ENCODE data around the gene NSMCE4A. TPM values are rescaled to one million over a fixed set of nuclear protein-coding genes. Genes with fewer than 3 reads are reported as not detected.

The NSMCE4A gene
- total and polyA plus RNA-seq, 7 donors: 10.7 to 41.9 (median 15.3) TPM

GRCh38 chr10:121981346-121981745, 6.3 kb upstream of the NSMCE4A start:
- no peak for DNase-seq
- no peak overlapping the region for H3K27ac ChIP-seq
- TF ChIP-seq CTCF (IDR thresholded peaks at IDR 0.05): no peak
- H3K4me3 ChIP-seq: no peak overlapping the region
- intact Hi-C loops (cut with DNase I): no loop called here
- no peaks in the 10 kb centered on the region for H3K27me3 ChIP-seq (ENCODE audit: insufficient read depth in 3 of 3, low read length in 2 of 3)
- WGBS, 3 donors: 89 to 93% (median 92%) methylated on average over 2 of the region's 2 CpGs
- H3K4me1 ChIP-seq: no peaks in the 10 kb centered on the region
- ATAC-seq: no peak
- H3K36me3 ChIP-seq (ENCODE audit: insufficient read depth in 1 of 2, low read depth in 1 of 2): no peaks in the 10 kb centered on the region
- H3K9me3 ChIP-seq: peaks cover 7% of the 10 kb centered on the region

- TF ChIP-seq CTCF (IDR thresholded peaks at IDR 0.05): no peak
- WGBS, 3 donors: 92 to 96% (median 93%) methylated on average over 23 to 26 of the region's 26 CpGs
- Histone ChIP-seq H3K36me3 (ENCODE audit: insufficient read depth in 1 of 2, low read depth in 1 of 2) (no peaks in the 10 kb centered on the region), H3K27me3 (ENCODE audit: insufficient read depth in 3 of 3, low read length in 2 of 3) (no peaks in the 10 kb centered on the region), H3K27ac (no peak overlapping the region), H3K4me3 (no peak overlapping the region), H3K9me3 (no peaks in the 10 kb centered on the region), H3K4me1 (peaks cover 7% of the 10 kb centered on the region)
- no peak for ATAC-seq
- intact Hi-C loops (cut with DNase I): loop anchor here in 1 of 2 donors (5.0 to 10.0 kb wide), 2 partner anchors 64 to 136 kb away; no protein-coding TSS in a partner anchor
- no peak for DNase-seq
Observed at GRCh38 chr10:121978511-121978910, 3.5 kb upstream of the NSMCE4A start.

- no peak for TF ChIP-seq CTCF (IDR thresholded peaks at IDR 0.05)
- Histone ChIP-seq H3K4me1 (peaks cover 14% of the 10 kb centered on the region), H3K9me3 (no peaks in the 10 kb centered on the region), H3K4me3 (no peak overlapping the region), H3K27me3 (ENCODE audit: insufficient read depth in 3 of 3, low read length in 2 of 3) (no peaks in the 10 kb centered on the region), H3K27ac (no peak overlapping the region), H3K36me3 (ENCODE audit: insufficient read depth in 1 of 2, low read depth in 1 of 2) (peaks cover 0 to 14% of the 10 kb centered on the region in 2 donors)
- ATAC-seq (no peak), DNase-seq (no peak)
- intact Hi-C loops (cut with DNase I): loop anchor here in 1 of 2 donors (5.0 to 10.0 kb wide), 2 partner anchors 66 to 138 kb away; no protein-coding TSS in a partner anchor
- 76 to 91% (median 76%) methylated on average over 6 of the region's 6 CpGs for WGBS, 3 donors
Observed at GRCh38 chr10:121976607-121977006, 1.6 kb upstream of the NSMCE4A start.

- WGBS, 3 donors: 36 to 60% (median 45%) methylated on average over 15 to 21 of the region's 21 CpGs
- Histone ChIP-seq H3K4me1 (peaks cover 14% of the 10 kb centered on the region), H3K36me3 (ENCODE audit: insufficient read depth in 1 of 2, low read depth in 1 of 2) (peaks cover 1 to 21% of the 10 kb centered on the region in 2 donors), H3K9me3 (no peaks in the 10 kb centered on the region), H3K4me3 (peak overlapping the region; percentile 75), H3K27ac (peak overlapping the region; percentile 89), H3K27me3 (ENCODE audit: insufficient read depth in 3 of 3, low read length in 2 of 3) (no peaks in the 10 kb centered on the region)
- ATAC-seq (peak; percentile 10 to 35 (median 24)), DNase-seq (no peak)
- intact Hi-C loops (cut with DNase I): loop anchor here in 1 of 2 donors (2.0 to 10.0 kb wide), 3 partner anchors 47 to 139 kb away; partner anchors contain the start of gene ATE1
- TF ChIP-seq CTCF (IDR thresholded peaks at IDR 0.05): peak; percentile 64
Observed at GRCh38 chr10:121975295-121976086, 474 bp upstream of the NSMCE4A start.
